HG03175 (cell line): ENCODE measurements around the gene GRAMD4.

ENCODE experiments used
- ATAC-seq: cut with Tn5 transposase; IDR thresholded peaks from one replicate; pipeline ENCODE4 v1.9.1; 2021; ENCODE audit warnings: mild to moderate bottlenecking, moderate library complexity; ENCODE audit not compliant: unreplicated experiment

The GRAMD4 gene

GRCh38 chr22:46686221-46687047 is 66.2 kb downstream of the GRAMD4 start:
- ATAC-seq: no peak

DNA sequence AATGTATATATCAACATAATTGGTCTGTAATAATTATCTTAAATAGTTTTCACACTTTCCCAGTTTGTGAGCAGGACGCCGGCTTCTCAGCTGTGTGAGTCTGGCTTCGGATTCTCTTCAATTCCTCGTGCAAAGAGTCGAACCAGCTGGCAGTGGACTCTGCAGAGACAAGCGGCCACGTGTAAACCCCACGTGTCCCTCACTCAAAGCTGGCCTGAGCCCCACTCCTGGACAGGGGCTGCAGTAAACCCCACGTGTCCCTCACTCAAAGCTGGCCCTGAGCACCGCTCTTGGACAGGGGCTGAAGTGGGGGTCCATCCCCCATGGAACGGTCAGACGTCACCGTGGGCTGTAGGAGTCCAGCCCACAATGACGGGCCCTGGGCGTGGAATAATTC is 66.9 kb downstream of the GRAMD4 start:
- no peak for ATAC-seq

- no peak for ATAC-seq
Observed at GRCh38 chr22:46687460-46687859, 67.3 kb downstream of the GRAMD4 start.

DNA sequence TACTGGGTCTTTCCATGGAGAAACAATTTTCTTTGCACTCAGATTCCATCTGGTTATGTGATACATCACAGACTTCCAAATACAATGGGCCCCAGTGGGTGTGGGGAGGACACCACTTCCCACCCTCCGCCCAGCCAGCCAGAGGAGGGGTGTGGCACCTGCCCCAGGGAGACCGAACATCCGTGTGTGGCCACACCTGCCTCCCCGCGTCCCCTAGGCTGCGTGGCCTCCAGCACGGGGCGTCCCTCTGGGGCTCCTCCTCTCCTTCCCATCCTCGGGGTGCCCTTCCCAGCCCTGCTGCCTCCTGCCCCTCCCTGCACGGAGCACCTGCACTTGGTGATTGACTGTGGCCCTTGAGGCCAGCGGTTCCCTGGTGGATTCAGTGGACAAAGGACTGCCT is 68.8 kb downstream of the GRAMD4 start:
- no peak for ATAC-seq

DNA sequence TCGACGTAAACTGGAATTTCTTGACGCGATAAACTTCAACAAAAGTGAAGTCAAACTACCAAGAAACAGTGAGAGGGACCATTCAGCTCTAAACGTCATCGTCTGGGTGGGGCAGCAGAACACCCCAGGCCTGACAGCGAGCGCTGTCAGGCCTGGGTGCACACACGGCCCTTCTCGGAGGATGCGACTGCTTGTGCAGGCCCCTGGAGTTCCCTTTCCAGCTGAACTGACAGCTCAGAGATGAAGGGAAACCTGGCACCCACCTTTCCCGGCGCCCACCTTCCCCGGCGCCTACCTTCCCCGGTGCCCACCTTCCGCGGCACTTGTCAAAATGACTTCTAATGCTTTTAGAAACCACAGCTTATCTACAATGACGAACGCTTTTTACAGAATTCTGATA is 70.0 kb downstream of the GRAMD4 start:
- no peak for ATAC-seq

DNA sequence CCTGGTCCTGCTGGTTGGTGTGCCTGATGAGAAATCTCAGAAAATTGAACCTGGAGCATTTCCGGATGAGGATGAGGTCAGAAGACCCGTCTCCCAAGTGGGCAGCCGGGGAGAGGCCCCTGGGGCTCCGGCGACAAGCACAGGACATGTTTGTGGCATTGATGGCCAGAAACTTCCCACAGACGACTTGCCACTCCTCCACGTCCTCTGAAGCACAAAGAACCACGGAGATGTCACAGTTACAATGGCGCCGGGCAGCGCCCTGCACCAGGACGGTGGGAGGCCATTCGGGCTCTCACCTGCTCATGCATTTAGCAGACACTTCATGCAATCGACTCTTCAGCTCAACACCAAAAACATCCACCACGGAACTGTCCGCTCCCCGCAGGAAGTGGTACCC is 71.4 kb downstream of the GRAMD4 start:
- ATAC-seq: no peak

- ATAC-seq: no peak
Observed at GRCh38 chr22:46693634-46694415, 73.6 kb downstream of the GRAMD4 start.

DNA sequence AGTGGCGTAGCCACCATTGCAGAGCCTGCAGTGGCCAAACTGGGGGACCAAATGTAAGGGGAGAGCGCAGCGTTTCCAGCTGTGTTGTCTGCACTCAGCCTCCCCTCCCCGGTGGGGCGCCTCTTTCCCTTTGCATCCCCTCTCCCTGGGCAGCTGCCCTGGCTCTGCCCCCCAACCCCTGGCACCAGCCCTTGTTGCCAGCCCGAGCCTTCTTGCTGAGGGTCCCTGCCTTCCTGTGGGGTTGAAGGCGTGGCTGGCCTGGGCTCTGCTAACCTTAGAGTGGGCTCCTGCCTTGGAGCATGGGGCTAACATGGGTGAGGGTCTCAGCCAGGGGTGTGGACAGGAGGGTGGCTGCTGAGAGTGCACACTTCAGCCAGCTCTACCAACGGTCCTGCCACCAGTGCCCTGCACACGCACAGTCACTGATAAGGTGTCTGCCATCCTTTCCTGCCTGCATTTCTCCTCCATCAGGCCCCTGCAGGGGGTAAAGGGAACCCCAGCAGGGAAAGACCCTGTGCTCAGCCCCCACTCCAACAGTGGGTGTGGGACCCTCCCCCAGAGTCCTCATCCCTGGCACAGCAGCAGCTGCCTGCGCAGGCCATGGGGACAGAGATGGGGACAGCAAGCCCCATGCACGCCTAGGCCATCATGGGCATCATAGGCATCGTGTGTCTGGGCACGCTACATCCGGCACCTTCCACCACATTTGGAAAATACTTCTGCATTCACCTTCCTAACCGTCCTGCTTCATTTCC is 74.4 kb downstream of the GRAMD4 start:
- no peak for ATAC-seq

GRCh38 chr22:46695346-46696228 is 75.4 kb downstream of the GRAMD4 start:
- no peak for ATAC-seq

GRCh38 chr22:46696229-46696518 is 76.0 kb downstream of the GRAMD4 start:
- no peak for ATAC-seq

GRCh38 chr22:46696614-46697013 is 76.4 kb downstream of the GRAMD4 start:
- no peak for ATAC-seq

- no peak for ATAC-seq
Observed at GRCh38 chr22:46697811-46698515, 77.8 kb downstream of the GRAMD4 start.

GRCh38 chr22:46699091-46699490 is 78.9 kb downstream of the GRAMD4 start:
- ATAC-seq: no peak

- ATAC-seq: no peak
Observed at GRCh38 chr22:46701262-46701661, 81.1 kb downstream of the GRAMD4 start.

GRCh38 chr22:46703171-46703995 is 83.2 kb downstream of the GRAMD4 start:
- ATAC-seq: no peak

DNA sequence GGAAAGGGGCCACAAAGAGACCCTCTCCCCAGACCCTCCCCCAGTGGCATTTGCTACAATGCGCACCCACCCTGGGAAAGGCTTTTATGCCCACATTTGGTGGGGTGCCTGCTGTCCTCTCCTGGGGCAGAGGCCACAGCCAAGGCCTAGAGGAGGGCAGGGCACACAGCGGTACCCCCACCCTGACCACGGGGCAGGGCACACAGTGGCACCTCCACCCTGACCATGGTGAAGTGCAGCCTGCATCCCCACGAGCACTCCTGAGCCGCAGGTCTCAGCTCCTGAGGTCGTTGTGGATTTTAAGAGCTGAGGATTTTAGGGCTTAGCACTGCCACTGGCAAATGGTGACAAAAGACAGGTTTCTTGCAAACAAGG is 83.8 kb downstream of the GRAMD4 start:
- ATAC-seq: no peak

- ATAC-seq: no peak
Observed at GRCh38 chr22:46706060-46706459, 85.9 kb downstream of the GRAMD4 start.

DNA sequence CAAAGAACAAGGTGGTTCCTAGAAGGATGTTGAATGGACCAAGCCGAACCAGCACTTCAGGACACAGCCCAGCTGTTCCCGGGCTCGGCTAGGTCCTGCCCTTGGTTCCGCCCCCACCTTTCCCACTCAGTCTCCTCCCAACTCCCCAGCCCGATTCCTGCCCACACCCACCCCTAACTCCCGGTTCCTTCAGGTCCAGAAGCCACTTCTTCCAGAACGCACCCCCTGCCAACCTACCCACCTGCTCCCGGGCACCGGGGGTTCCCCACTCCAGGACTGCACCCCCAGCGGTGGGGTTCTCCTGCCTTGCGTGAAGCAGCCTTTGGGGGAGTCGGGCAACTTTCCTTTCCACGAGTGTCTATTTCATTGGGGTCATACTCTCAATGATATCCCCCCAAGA is 87.1 kb downstream of the GRAMD4 start:
- no peak for ATAC-seq

DNA sequence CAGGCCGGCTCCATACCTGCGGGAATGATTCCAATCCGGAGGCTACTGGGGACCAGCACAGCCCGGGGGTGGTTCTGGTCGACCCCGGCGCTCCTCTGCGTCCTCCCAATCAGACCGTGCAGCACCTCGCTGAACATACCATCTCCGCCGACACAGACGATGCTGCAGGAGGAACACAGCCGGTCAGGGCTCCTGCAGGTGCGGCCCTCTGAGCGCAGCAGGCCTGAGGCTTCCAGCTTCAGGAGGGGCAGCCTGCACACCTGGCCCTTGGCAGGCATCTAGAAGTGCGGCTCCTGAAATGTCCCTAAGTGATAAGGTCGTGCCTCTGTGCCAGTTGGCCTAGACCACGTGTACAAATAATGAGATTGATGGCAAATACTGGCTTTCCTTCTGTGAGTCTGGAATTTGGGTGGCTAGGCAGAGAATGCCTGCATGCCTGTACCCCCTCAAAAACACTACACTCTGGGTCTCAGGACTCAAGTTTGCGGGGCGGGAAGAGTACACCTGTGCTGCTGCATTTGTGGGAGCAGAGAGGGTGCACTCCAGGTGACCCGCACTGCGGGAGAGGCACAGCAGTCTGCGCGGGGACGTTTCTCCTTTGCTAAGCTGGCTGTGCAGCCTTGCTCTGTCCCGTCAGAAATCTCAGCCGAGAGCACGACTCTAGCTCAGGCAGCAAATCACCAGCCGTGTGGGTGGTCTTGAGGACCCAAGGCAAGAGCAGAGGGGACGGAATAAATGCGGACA is 87.8 kb downstream of the GRAMD4 start:
- no peak for ATAC-seq
